ENCODE data around the gene TTC34. TPM values are rescaled to one million over a fixed set of nuclear protein-coding genes. Genes with fewer than 3 reads are reported as not detected.
"Not testable (repeated sequence)": the region's sequence is repeated elsewhere in the genome, so short reads cannot be mapped to it uniquely, and the experiment has no call there.

TTC34 gene
- total and polyA plus RNA-seq, 2 experiments from 2014 or later: 0.08 to 0.35 TPM

- H3K4me3 Mint-ChIP-seq; H3K4me2 ChIP-seq; H3K4me3 ChIP-seq; H3K79me2 ChIP-seq (replicated peaks; ENCODE audit: insufficient read depth); H4K20me1 ChIP-seq (replicated peaks; ENCODE audit: insufficient read depth); H3K9me2 ChIP-seq (ENCODE audit: insufficient read depth); H3K4me1 ChIP-seq (ENCODE audit: insufficient read depth); H3K4me1 Mint-ChIP-seq; DNase-seq (ENCODE audit: low spot score); H2AFZ ChIP-seq; ATAC-seq; H3K36me3 ChIP-seq (ENCODE audit: insufficient read depth); H3K27me3 ChIP-seq (ENCODE audit: insufficient read depth); H3K27ac ChIP-seq (ENCODE audit: low read depth); H3F3A ChIP-seq (replicated peaks; ENCODE audit: low read depth); H3K27ac Mint-ChIP-seq: not testable (repeated sequence)
- peaks cover 46% of the 10 kb centered on the region for H3K9me3 Mint-ChIP-seq
- peaks cover 38% of the 10 kb centered on the region for H3K36me3 Mint-ChIP-seq (ENCODE audit: low read depth)
- H3K27me3 Mint-ChIP-seq (ENCODE audit: insufficient read depth, low read depth, poor library complexity): peaks cover 32% of the 10 kb centered on the region
Observed at GRCh38 chr1:2657124-2657523, 144.4 kb downstream of the TTC34 start.

- H3K9me2 ChIP-seq (ENCODE audit: insufficient read depth); H3K4me3 ChIP-seq; H3K79me2 ChIP-seq (replicated peaks; ENCODE audit: insufficient read depth); ATAC-seq; H3K4me3 Mint-ChIP-seq; H3K27ac ChIP-seq (ENCODE audit: low read depth); H3K27ac Mint-ChIP-seq; H3K4me2 ChIP-seq; H2AFZ ChIP-seq; DNase-seq (ENCODE audit: low spot score); H3K36me3 ChIP-seq (ENCODE audit: insufficient read depth); H3K4me1 ChIP-seq (ENCODE audit: insufficient read depth); H3F3A ChIP-seq (replicated peaks; ENCODE audit: low read depth); H4K20me1 ChIP-seq (replicated peaks; ENCODE audit: insufficient read depth); H3K4me1 Mint-ChIP-seq; H3K27me3 ChIP-seq (ENCODE audit: insufficient read depth): not testable (repeated sequence)
- H3K9me3 Mint-ChIP-seq: peaks cover 60% of the 10 kb centered on the region
- H3K27me3 Mint-ChIP-seq (ENCODE audit: insufficient read depth, low read depth, poor library complexity): peaks cover 34% of the 10 kb centered on the region
- H3K36me3 Mint-ChIP-seq (ENCODE audit: low read depth): peaks cover 40% of the 10 kb centered on the region
Observed at GRCh38 chr1:2655598-2656434, 145.7 kb downstream of the TTC34 start.

- not testable (repeated sequence) for H3K27ac ChIP-seq (ENCODE audit: low read depth); H3K27ac Mint-ChIP-seq; H3F3A ChIP-seq (replicated peaks; ENCODE audit: low read depth); H3K9me2 ChIP-seq (ENCODE audit: insufficient read depth); H3K79me2 ChIP-seq (replicated peaks; ENCODE audit: insufficient read depth); H3K4me3 ChIP-seq; H3K36me3 ChIP-seq (ENCODE audit: insufficient read depth); H4K20me1 ChIP-seq (replicated peaks; ENCODE audit: insufficient read depth); H3K4me2 ChIP-seq; H3K4me1 Mint-ChIP-seq; H3K27me3 ChIP-seq (ENCODE audit: insufficient read depth); ATAC-seq; H3K4me1 ChIP-seq (ENCODE audit: insufficient read depth); DNase-seq (ENCODE audit: low spot score); H2AFZ ChIP-seq
- peaks cover 43% of the 10 kb centered on the region for H3K36me3 Mint-ChIP-seq (ENCODE audit: low read depth)
- peaks cover 64% of the 10 kb centered on the region for H3K9me3 Mint-ChIP-seq
- peak overlapping the region; percentile 26; the same call in 1 of the 3 replicates for H3K4me3 Mint-ChIP-seq
- peaks cover 34% of the 10 kb centered on the region for H3K27me3 Mint-ChIP-seq (ENCODE audit: insufficient read depth, low read depth, poor library complexity)
Observed at GRCh38 chr1:2654443-2654948, 147.0 kb downstream of the TTC34 start.

GRCh38 chr1:2653741-2654442, 147.6 kb downstream of the TTC34 start:
- H3F3A ChIP-seq (replicated peaks; ENCODE audit: low read depth); H3K27ac Mint-ChIP-seq; ATAC-seq; H3K4me3 Mint-ChIP-seq; H3K79me2 ChIP-seq (replicated peaks; ENCODE audit: insufficient read depth); H4K20me1 ChIP-seq (replicated peaks; ENCODE audit: insufficient read depth); H3K4me1 Mint-ChIP-seq; DNase-seq (ENCODE audit: low spot score); H3K27me3 ChIP-seq (ENCODE audit: insufficient read depth); H3K36me3 ChIP-seq (ENCODE audit: insufficient read depth); H3K27ac ChIP-seq (ENCODE audit: low read depth); H3K4me1 ChIP-seq (ENCODE audit: insufficient read depth); H3K9me2 ChIP-seq (ENCODE audit: insufficient read depth); H3K4me3 ChIP-seq; H3K4me2 ChIP-seq; H2AFZ ChIP-seq: not testable (repeated sequence)
- Mint-ChIP-seq H3K27me3 (ENCODE audit: insufficient read depth, low read depth, poor library complexity) (peaks cover 39% of the 10 kb centered on the region), H3K9me3 (peaks cover 70% of the 10 kb centered on the region), H3K36me3 (ENCODE audit: low read depth) (peaks cover 43% of the 10 kb centered on the region)

- H3K27ac ChIP-seq (ENCODE audit: low read depth); H3K36me3 ChIP-seq (ENCODE audit: insufficient read depth); H3K79me2 ChIP-seq (replicated peaks; ENCODE audit: insufficient read depth); H2AFZ ChIP-seq; H3K4me2 ChIP-seq; H3F3A ChIP-seq (replicated peaks; ENCODE audit: low read depth); ATAC-seq; DNase-seq (ENCODE audit: low spot score); H3K9me2 ChIP-seq (ENCODE audit: insufficient read depth); H3K27ac Mint-ChIP-seq; H3K4me1 Mint-ChIP-seq; H3K4me3 Mint-ChIP-seq; H3K4me1 ChIP-seq (ENCODE audit: insufficient read depth); H4K20me1 ChIP-seq (replicated peaks; ENCODE audit: insufficient read depth); H3K27me3 ChIP-seq (ENCODE audit: insufficient read depth): not testable (repeated sequence)
- H3K36me3 Mint-ChIP-seq (ENCODE audit: low read depth): peaks cover 44% of the 10 kb centered on the region
- peaks cover 40% of the 10 kb centered on the region for H3K27me3 Mint-ChIP-seq (ENCODE audit: insufficient read depth, low read depth, poor library complexity)
- 0 out of 2 replicates have a peak overlapping the region, but pooled peaks have one; percentile 7 for H3K4me3 ChIP-seq
- peaks cover 78% of the 10 kb centered on the region for H3K9me3 Mint-ChIP-seq
Observed at GRCh38 chr1:2652926-2653571, 148.4 kb downstream of the TTC34 start.
